Suprapubic skin (tissue), 4 donors: ENCODE measurements around the gene HYAL3. TPM values are rescaled to one million over a fixed set of nuclear protein-coding genes. Genes with fewer than 3 reads are reported as not detected.
A peak's percentile ranks its signal among the peaks of the same experiment; 100 is the strongest.

Experiments
- DNase-seq, 2 donors: peaks; one replicate each; pipeline ENCODE4 v3.0.0-alpha.2; 2019; ENCODE audit warnings: low spot score in 2 of 2
- H3K27ac ChIP-seq: fragments of 200-600 bp; sonication (generic); one replicate; pipeline ENCODE4 v1.5.1; 2019
- H3K27me3 ChIP-seq: fragments of 200-600 bp; sonication (generic); one replicate; pipeline ENCODE4 v1.5.1; 2019
- H3K36me3 ChIP-seq: fragments of 200-600 bp; sonication (generic); one replicate; pipeline ENCODE4 v1.5.1; 2019
- H3K4me1 ChIP-seq: fragments of 200-600 bp; sonication (generic); one replicate; pipeline ENCODE4 v1.5.1; 2019
- H3K4me3 ChIP-seq: fragments of 200-600 bp; sonication (generic); one replicate; pipeline ENCODE4 v1.5.1; 2019; ENCODE audit warnings: mild to moderate bottlenecking
- H3K9me3 ChIP-seq: fragments of 200-600 bp; sonication (generic); one replicate; pipeline ENCODE4 v1.5.1; 2019
- EP300 ChIP-seq: sonication (generic); formaldehyde crosslinking; IDR thresholded peaks from one replicate; pipeline ENCODE4 v1.6.1; 2017; ENCODE audit warnings: antibody characterized with exemption
- POLR2A ChIP-seq, 2 donors: fragments of 450-650 bp; IDR thresholded peaks; one replicate each; pipeline ENCODE4 v1.6.1; 2017; ENCODE audit warnings: antibody characterized with exemption in 2 of 2, mild to moderate bottlenecking in 2 of 2, moderate library complexity in 2 of 2
- POLR2AphosphoS5 ChIP-seq, 3 donors: sonication (generic); formaldehyde crosslinking; IDR thresholded peaks; one replicate each; pipeline ENCODE4 v1.6.1; 2017; ENCODE audit warnings: antibody characterized with exemption in 3 of 3
- WGBS: methylation state at CpG from one replicate; pipeline ENCODE4 v1.1.5; 2018; 5-methylcytosine and 5-hydroxymethylcytosine counted together
- total RNA-seq, 4 donors: library from RNA; depleted of rRNA; stranded (reverse); fragments of >200 nt; gene quantifications; one replicate each; pipeline ENCODE4 v1.1.0, GENCODE V29; 2016
- TF ChIP-seq, protein P1 (sequence below), 2 donors: fragments of 200-600 bp in 1 of 2; fragments of 450-650 bp in 1 of 2; sonication (generic) in 1 of 2; IDR thresholded peaks; one replicate each; pipeline ENCODE4 v1.5.1; 2016 to 2019; ENCODE audit warnings: antibody characterized with exemption in 2 of 2, mild to moderate bottlenecking in 1 of 2, moderate library complexity in 1 of 2

The HYAL3 gene
- total RNA-seq, 4 donors from 2014 or later = 2.5 to 7.8 (median 6.1) TPM

- peaks cover 41% of the 10 kb centered on the region for H3K4me1 ChIP-seq
- no peak for TF ChIP-seq POLR2AphosphoS5 (IDR thresholded peaks at IDR 0.05)
- no peak for TF ChIP-seq EP300
- no peak for TF ChIP-seq POLR2A (IDR thresholded peaks at IDR 0.05)
- TF ChIP-seq, protein P1, sequence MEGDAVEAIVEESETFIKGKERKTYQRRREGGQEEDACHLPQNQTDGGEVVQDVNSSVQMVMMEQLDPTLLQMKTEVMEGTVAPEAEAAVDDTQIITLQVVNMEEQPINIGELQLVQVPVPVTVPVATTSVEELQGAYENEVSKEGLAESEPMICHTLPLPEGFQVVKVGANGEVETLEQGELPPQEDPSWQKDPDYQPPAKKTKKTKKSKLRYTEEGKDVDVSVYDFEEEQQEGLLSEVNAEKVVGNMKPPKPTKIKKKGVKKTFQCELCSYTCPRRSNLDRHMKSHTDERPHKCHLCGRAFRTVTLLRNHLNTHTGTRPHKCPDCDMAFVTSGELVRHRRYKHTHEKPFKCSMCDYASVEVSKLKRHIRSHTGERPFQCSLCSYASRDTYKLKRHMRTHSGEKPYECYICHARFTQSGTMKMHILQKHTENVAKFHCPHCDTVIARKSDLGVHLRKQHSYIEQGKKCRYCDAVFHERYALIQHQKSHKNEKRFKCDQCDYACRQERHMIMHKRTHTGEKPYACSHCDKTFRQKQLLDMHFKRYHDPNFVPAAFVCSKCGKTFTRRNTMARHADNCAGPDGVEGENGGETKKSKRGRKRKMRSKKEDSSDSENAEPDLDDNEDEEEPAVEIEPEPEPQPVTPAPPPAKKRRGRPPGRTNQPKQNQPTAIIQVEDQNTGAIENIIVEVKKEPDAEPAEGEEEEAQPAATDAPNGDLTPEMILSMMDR (IDR thresholded peaks at IDR 0.05) = no peak
- H3K4me3 ChIP-seq = no peak within 1 kb of the TSS
- DNase-seq = peak in 1 of 2 donors; percentile 87
- no peaks in the 10 kb centered on the region for H3K36me3 ChIP-seq
- peak within 1 kb of the TSS; percentile 7 for H3K27ac ChIP-seq
- H3K9me3 ChIP-seq = no peaks in the 10 kb centered on the region
- 53% methylated on average over 6 of the region's 14 CpGs for WGBS
- H3K27me3 ChIP-seq = no peaks in the 10 kb centered on the region
These were observed 4.0 kb upstream of the HYAL3 start, which contains the start of gene HYAL1 for GRCh38 chr3:50303013-50303815. HYAL1 (minus strand) TSS chr3:50303574; CDS start chr3:50302956, 618 bp downstream.

DNA sequence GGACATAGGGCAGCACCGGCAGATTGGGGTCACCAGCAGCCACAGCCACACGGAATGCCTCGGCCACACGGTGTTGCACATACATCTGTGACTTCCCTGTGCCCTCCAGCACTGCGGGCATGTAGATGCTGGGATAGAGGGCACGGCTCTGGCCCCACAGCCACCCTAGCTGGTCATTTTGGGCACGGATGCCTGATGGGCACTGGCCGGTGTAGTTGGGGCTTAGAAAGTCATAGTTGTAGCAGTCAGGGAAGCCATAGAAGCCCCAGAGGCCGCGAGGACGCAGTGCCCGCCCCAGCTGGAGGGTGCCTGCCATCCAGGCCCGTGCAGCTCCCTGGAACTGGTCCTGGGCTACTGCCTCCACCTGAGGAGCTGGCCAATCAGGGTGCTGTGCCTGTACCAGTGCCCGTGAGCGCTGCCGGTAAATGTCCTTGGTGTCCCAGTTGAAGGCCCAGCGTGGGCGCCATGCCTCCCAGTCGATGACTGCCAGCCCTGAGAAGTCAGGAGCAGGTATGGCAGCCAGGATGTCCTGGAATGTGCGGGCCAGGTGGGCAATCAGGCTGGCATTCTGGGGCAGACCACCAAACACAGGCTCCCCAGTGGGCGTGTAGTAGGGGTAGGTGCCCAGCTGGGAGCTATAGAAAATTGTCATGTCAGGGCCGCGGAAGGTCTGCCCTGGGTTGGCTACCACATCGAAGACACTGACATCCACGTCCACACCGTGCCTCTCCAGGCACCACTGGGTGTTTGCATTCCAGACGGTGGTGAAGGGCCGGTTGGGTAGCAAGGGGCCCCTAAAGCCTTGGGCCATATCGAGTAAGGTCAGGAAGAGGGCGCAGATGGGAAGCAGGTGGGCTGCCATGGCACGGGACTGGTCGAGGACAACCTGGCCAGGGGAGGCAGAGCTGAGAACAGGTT is 3.1 kb upstream of the HYAL3 start:
- peaks cover 47% of the 10 kb centered on the region for H3K4me1 ChIP-seq
- TF ChIP-seq POLR2A (IDR thresholded peaks at IDR 0.05) (no peak), EP300 (no peak), POLR2AphosphoS5 (IDR thresholded peaks at IDR 0.05) (no peak)
- TF ChIP-seq, protein P1 (IDR thresholded peaks at IDR 0.05) = no peak
- WGBS = 78% methylated on average over 23 of the region's 32 CpGs
- H3K27me3 ChIP-seq = no peaks in the 10 kb centered on the region
- no peaks in the 10 kb centered on the region for H3K36me3 ChIP-seq
- no peaks in the 10 kb centered on the region for H3K9me3 ChIP-seq
- H3K27ac ChIP-seq = no peak overlapping the region
- peak in 1 of 2 donors; percentile 71 for DNase-seq
- no peak overlapping the region for H3K4me3 ChIP-seq

- peak overlapping the region; percentile 89 for H3K27ac ChIP-seq
- no peaks in the 10 kb centered on the region for H3K27me3 ChIP-seq
- peaks cover 47% of the 10 kb centered on the region for H3K4me1 ChIP-seq
- H3K36me3 ChIP-seq = peaks cover 9% of the 10 kb centered on the region
- 90% methylated on average over 3 of the region's 6 CpGs for WGBS
- H3K9me3 ChIP-seq = no peaks in the 10 kb centered on the region
- DNase-seq = no peak
- TF ChIP-seq POLR2AphosphoS5 (IDR thresholded peaks at IDR 0.05) (no peak), POLR2A (IDR thresholded peaks at IDR 0.05) (no peak), EP300 (no peak)
- TF ChIP-seq, protein P1 (IDR thresholded peaks at IDR 0.05) = no peak
- no peak overlapping the region for H3K4me3 ChIP-seq
These were observed 1.6 kb upstream of the HYAL3 start for GRCh38 chr3:50300681-50301254.

DNA sequence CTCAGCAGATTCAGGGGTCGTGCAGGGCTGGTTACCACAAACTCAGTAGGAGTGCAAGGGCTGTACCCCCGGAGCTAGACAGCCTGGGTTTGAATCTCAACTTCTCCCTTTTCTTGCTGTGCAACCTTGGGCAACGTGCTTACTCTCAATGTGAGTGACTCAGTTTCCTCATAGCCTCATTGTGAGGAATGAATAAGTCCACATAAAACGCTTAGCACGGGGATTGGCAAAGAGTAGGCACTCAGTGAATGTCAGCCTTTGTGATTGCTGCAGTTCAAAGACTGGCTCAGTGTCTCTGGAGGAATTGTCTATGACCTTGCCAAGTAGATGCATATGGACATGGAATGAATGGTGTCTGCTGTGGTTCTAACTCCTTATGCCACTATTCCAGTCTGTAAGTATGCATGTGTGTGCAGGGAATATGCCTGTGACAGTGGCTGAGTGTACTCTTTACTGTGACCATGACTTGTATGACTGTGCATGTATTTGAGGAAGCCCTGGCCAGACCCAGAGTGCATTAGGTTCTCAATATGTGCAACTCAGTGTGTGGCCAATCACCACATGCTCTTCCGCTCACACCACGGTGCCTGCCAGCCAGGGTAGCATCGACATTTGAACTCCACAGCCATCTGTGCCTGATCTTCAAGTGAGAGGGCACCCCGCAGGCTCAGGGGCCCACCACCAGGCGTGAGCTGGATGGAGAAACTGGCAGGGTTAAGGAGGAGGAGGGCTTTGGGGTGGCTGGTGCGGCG is 900 bp upstream of the HYAL3 start:
- Histone ChIP-seq H3K9me3 (no peaks in the 10 kb centered on the region), H3K27ac (peak overlapping the region; percentile 89), H3K36me3 (peaks cover 9% of the 10 kb centered on the region), H3K27me3 (no peaks in the 10 kb centered on the region), H3K4me3 (peak overlapping the region; percentile 71), H3K4me1 (peaks cover 47% of the 10 kb centered on the region)
- TF ChIP-seq EP300 = no peak
- no peak for TF ChIP-seq POLR2AphosphoS5 (IDR thresholded peaks at IDR 0.05)
- TF ChIP-seq, protein P1 (IDR thresholded peaks at IDR 0.05) = no peak
- TF ChIP-seq POLR2A (IDR thresholded peaks at IDR 0.05) = no peak
- WGBS = 42% methylated on average over 9 of the region's 12 CpGs
- DNase-seq = peak in 1 of 2 donors; percentile 77
